Aortic smooth muscle cell (primary cell): Measurements from ENCODE around the gene GSC. TPM values are rescaled to one million over a fixed set of nuclear protein-coding genes. Genes with fewer than 3 reads are reported as not detected.

ENCODE experiments used
- total RNA-seq: library from RNA; depleted of rRNA; stranded (reverse); fragments of >200 nt; gene quantifications from 2 replicates; pipeline ENCODE4 v1.2.3, GENCODE V29; 2014

Gene GSC
- total RNA-seq = not detected in 2 replicates

DNA sequence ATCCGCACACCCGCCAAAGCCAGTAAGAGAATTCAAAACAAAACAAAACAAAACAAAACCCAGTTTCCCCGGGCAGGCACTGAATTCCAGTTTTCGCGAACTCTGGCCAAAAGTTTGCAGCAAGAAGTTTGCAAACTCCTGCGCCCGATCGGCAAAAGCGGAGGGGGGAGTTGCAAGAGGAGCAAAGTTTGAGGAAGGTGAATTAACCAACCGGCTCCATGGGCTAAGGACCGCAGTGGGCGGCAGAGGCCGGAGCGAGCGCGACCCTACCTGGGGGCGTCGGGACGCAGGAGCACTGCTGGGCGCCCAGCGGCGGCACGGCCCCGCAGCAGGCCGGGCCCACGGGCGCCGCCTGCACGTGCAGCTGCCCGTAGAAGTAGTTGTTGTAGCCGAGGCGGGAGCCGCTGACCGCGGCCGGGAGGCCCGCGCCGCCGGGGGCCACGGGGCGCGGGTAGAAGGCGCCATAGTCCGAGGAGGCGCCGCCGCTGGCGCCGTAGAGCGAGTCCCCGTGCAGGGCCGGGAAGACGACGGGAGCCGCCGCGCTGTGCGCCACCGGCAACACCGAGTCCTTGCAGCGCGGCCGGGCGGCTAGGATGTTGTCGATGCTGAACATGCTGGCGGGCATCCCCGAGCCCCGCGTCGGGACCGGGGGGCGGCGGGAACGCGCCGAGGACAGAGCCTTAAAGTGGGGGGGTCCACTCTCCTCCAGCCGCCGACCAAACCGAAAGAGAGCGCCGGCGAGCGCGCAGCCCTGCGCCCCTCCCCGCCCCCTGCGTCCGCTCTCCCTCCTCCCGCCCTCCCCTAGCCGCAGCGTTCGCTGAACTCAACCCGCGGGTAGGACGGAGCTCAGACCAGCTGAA, at the start of gene GSC:
Gene GSC, minus strand, starts transcription at position 723 of the 860 bp plus-strand sequence. Its CDS starts 98 bp downstream, at position 625.

Other genes with a start within 250 kb of the GSC start
- not detected in 2 replicates for gene SERPINA4, start 208.7 kb downstream of the GSC start, total RNA-seq
- gene SERPINA5, start 188.7 kb downstream of the GSC start, total RNA-seq = not detected in 2 replicates
- gene SERPINA3, start 157.7 kb downstream of the GSC start, total RNA-seq = 0.81 and 1.6 TPM in 2 replicates